GM10847 (cell line): ENCODE data around the gene CMTM1.
A peak's percentile ranks its signal among the peaks of the same experiment; 100 is the strongest.

ENCODE experiments used
- POLR2A ChIP-seq: IDR thresholded peaks from 2 replicates; pipeline ENCODE4 v1.6.1; 2011; ENCODE audit not compliant: insufficient read length; ENCODE audit errors: extremely low read depth

The CMTM1 gene

DNA sequence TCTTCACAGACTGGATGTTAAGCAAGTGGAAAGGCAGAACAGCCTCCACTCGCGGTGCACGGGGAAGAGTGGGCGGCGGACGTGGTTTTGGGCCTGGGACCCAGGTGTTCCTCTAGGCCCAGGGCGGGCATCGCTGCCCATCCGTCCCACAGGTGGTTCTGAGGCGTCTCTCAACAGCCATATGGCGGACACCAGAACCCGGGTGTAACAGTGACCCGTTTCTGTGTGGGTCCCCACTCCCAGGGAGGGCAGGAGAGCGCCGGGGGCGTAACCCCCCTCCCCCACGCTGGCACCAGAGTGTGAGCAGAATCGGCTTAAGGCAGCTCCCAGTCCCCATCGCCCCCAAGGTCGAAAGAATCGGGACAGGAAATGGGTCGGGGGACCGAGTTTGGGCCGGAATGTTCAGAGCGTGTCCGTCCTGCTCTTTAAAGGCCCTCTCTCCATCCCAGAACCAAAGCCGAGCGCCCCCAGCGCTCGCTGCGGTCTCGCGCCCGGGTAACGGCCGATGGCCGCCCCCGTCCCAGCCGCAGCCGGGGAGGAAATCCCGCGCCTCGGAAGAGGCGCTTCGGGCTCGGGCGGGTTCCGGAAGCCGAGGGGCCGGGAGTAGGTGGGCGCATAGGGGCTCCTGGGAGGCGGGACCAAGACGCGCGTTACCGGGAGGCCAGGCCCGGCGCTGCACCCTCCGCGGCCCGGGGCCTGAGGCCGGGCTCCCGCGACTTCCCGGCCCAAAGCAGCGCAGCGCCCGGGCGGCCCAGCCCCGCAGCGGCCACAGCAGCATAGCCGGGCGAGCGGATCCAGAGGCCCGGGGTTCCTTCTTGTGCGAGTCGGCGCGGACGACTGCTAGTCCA lies 16.7 kb upstream of the CMTM1 start, which contains the start of gene TK2:
Gene TK2 (minus strand): TSS at position 839 of the 848 bp plus-strand sequence. CDS start 61 bp downstream, at position 778.
- no peak for TF ChIP-seq POLR2A

DNA sequence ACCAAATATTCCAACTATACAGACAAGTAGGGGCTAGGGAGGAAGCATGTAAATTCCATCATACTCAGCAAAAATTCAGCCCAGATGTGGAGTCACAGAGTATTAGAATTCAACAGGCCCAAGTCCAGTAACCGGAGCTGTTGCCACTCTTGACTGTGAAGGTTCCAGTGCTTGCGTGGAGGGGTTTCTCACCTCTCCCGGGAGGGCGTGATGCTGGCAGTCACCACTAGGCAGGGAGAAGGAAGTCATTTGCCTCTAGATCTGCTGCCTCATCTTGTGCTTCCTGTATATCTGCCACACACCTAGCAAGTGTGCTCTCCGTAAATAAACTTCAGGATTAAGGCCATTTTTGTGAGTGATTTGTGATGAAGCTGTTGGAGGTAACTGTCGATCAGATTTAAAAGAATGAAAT lies 14.9 kb upstream of the CMTM1 start:
- TF ChIP-seq POLR2A = no peak

DNA sequence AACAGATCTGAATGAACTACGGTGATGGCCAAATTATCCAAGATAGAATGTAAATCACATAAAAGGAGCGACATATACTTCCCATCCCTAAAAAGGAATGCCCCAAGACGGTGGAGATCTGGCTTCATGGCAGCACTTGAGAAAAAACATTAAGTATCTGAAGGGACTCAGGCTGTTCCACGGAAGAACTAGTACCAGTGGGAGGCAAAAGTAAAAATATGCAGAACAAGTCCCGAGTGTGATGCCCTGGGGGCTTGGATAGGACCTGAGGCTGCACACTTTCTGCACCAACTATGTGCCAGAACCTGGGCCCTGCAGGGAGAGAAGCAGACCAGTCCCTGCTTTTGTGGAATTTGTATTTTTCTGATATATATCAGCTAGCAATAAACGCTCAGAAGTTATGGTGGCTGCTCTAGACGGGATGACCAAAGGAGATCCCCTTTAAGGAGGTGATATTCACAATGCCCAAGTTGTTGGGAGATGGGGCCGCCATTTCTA lies 14.4 kb upstream of the CMTM1 start:
- no peak for TF ChIP-seq POLR2A

GRCh38 chr16:66552286-66553177 lies 13.7 kb upstream of the CMTM1 start, which contains the start of gene CKLF:
TSS of gene CKLF (plus strand) at chr16:66552576. CDS start at chr16:66552716, 140 bp downstream.
- TF ChIP-seq POLR2A = peak; percentile 62

- no peak for TF ChIP-seq POLR2A
These were observed 13.0 kb upstream of the CMTM1 start for GRCh38 chr16:66553223-66553622.

DNA sequence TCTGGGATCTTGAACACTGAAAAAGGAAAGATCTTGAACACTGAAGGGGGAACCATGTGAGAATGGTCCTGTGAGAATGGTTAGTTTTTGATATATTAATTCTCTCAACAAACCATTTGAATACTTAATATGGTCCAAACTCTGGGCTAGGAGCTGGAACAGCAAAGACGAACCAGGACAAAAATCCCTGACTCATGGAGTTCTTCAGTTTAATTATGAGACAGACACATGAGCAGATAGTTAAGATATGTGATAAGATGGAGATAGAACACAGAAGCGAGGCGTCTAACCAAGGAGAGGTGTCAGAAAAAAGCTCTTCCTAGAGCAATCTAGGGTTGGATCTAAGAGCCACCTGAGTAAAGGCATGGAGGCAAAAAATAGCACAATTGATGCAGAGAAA lies 12.2 kb upstream of the CMTM1 start:
- no peak for TF ChIP-seq POLR2A

- TF ChIP-seq POLR2A = no peak
These were observed 11.7 kb upstream of the CMTM1 start for GRCh38 chr16:66554495-66554894.

DNA sequence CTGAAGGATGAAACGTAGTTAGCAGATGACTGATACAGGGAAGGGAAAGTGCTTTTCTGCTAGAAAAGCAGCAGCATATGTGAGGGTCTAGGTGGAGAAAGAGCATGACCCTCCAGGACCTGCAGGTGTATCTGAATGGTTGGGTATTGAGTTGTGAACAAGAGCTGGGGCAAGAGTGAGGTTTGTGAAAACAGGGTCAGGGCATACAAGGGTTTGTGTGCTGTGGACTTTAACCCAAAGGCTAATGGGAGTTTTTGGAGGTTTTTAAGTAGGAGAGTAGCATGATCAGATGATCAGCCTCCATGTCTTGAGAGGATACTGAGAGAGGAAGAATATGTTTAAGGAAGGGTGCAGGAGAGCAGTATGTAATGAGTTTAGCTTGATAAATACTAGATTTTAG lies 6.1 kb upstream of the CMTM1 start:
- TF ChIP-seq POLR2A = no peak

GRCh38 chr16:66561381-66562080 lies 4.7 kb upstream of the CMTM1 start:
- TF ChIP-seq POLR2A = no peak

DNA sequence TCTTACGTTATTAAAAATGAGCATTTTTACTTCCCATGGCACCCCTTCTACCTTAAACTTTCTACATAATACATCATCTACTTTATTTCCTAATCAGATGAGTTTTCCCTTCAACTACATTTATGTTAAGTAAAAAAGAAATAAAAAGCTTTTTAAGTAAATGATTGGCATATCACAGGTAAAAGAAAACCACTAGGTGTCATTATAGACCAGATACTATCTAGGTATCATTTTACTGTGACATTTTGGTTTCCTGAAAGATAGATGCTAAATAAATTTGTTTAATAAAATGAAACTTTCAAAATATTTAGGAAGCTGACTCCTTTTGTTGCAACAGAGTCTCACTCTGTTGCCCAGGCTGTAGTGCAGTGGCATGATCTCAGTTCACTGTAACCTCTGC lies 3.8 kb upstream of the CMTM1 start:
- no peak for TF ChIP-seq POLR2A

GRCh38 chr16:66562986-66563385 lies 3.3 kb upstream of the CMTM1 start:
- TF ChIP-seq POLR2A = no peak

DNA sequence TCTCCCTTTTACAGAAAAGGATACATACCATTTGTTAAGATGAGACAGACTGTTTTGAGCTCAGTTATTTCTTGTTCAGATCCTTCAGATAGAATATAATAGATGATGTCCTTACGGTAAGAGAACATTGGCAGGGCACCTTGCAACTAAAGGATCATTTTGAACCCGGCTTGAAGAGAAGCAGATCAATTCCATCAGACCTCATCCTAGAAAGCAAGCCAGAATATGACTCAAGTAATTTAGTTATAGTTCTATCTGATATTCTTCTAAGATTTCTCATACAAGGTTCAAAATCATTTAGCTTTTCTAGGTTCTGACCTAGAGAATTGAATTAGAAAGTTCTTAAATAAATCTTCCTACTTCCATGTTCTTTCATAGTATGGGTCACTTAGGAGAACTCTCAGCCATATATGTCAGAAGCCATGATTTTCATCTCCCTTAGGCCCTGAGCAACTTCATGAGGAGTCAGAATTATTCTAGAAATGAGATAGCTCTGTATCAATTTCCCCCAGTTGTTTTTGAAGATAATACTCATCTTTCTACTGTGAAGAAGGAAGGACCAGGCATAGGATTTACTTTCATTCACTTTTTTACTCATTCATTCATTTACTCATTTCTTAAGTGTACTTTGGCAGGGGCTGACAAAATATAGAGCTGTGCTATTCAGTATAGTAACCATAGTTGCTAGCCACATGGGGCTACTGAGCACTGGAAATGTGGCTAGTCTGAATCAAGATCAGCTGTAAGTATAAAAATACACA lies 2.5 kb upstream of the CMTM1 start:
- TF ChIP-seq POLR2A = no peak

DNA sequence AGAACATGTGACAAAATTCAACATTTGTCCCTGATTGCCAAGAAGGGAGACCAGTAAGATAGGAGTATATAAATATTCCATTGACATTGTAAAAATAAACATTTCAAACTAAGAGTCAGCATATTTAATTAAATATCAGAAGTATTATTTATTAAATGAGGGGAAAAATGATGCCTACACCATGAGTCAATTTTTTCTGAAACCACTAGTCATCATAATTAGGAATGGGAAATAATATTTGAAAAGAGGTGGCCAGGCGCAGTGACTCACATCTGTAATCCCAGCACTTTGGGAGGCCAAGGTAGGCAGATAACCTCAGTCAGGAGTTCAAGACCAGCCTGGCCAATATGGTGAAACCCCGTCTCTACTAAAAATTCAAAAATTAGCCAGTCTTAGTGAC lies 2.1 kb downstream of the CMTM1 start:
- no peak for TF ChIP-seq POLR2A

DNA sequence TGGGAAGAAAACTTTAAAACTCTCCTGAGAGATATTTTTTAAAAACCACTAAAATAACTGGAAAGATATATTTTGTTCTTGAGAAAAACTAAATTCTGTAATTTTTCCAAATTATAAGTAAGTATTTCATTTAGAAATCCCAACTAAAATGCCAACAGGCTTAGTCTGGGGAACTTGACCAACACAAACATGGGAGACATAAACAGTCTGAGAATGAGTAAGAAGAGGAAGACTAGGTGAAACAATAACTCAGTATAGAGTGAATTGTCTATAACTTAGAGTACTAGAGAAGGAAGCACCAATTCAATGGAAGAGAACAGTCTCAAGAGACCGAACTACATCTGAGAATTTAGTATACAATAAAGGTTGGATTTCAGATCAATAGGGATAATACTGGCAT lies 2.9 kb downstream of the CMTM1 start:
- no peak for TF ChIP-seq POLR2A
